GM23248 (cell line): ENCODE measurements around the gene C16orf54. TPM values are rescaled to one million over a fixed set of nuclear protein-coding genes. Genes with fewer than 3 reads are reported as not detected.
A peak's percentile ranks its signal among the peaks of the same experiment; 100 is the strongest.
"Not testable (repeated sequence)": the region's sequence is repeated elsewhere in the genome, so short reads cannot be mapped to it uniquely, and the experiment has no call there.

ENCODE experiments used
- DNase-seq: peaks from one replicate; pipeline ENCODE4 v3.0.0-alpha.2; 2015
- H2AFZ ChIP-seq: fragments of 200-600 bp; sonication (generic); 2 replicates; pipeline ENCODE4 v1.6.1; 2016; ENCODE audit warnings: antibody characterized with exemption
- H3F3A ChIP-seq: fragments of 200-600 bp; sonication (generic); 2 replicates; pipeline ENCODE4 v1.6.1; 2016; ENCODE audit warnings: mild to moderate bottlenecking, antibody characterized with exemption, mixed run types; ENCODE audit not compliant: insufficient read depth
- H3K27ac ChIP-seq: fragments of 200-600 bp; sonication (generic); 2 replicates; pipeline ENCODE4 v1.5.1; 2016; ENCODE audit warnings: mild to moderate bottlenecking
- H3K27me3 ChIP-seq: fragments of 200-600 bp; sonication (generic); replicated peaks from 2 replicates; pipeline ENCODE4 v1.6.1; 2016; ENCODE audit warnings: mild to moderate bottlenecking; ENCODE audit not compliant: insufficient read depth
- H3K36me3 ChIP-seq: fragments of 200-600 bp; sonication (generic); 2 replicates; pipeline ENCODE4 v1.6.1; 2016; ENCODE audit warnings: low read depth, mild to moderate bottlenecking
- H3K4me1 ChIP-seq: fragments of 200-600 bp; sonication (generic); 2 replicates; pipeline ENCODE4 v1.6.1; 2016; ENCODE audit warnings: mild to moderate bottlenecking; ENCODE audit not compliant: insufficient read depth
- H3K4me2 ChIP-seq: fragments of 200-600 bp; sonication (generic); one replicate; pipeline ENCODE4 v1.6.1; 2016; ENCODE audit warnings: mild to moderate bottlenecking; ENCODE audit not compliant: unreplicated experiment
- H3K4me3 ChIP-seq: fragments of 200-600 bp; sonication (generic); 2 replicates; pipeline ENCODE4 v1.5.1; 2016; ENCODE audit warnings: mild to moderate bottlenecking
- H3K79me2 ChIP-seq: fragments of 200-600 bp; sonication (generic); 2 replicates; pipeline ENCODE4 v1.6.1; 2016; ENCODE audit warnings: mild to moderate bottlenecking; ENCODE audit not compliant: insufficient read depth
- H3K9ac ChIP-seq: fragments of 200-600 bp; sonication (generic); 2 replicates; pipeline ENCODE4 v1.6.1; 2016; ENCODE audit warnings: mild to moderate bottlenecking
- H3K9me2 ChIP-seq: fragments of 200-600 bp; sonication (generic); 2 replicates; pipeline ENCODE4 v1.6.1; 2016; ENCODE audit warnings: mixed run types, mild to moderate bottlenecking, moderate library complexity; ENCODE audit not compliant: insufficient read depth
- H3K9me3 ChIP-seq: fragments of 200-600 bp; sonication (generic); one replicate; pipeline ENCODE4 v1.6.1; 2017; ENCODE audit warnings: low read depth
- H4K20me1 ChIP-seq: fragments of 200-600 bp; sonication (generic); 2 replicates; pipeline ENCODE4 v1.6.0; 2016; ENCODE audit not compliant: insufficient read depth
- EZH2 ChIP-seq: fragments of 200-600 bp; sonication (generic); IDR thresholded peaks from 2 replicates; pipeline ENCODE4 v1.6.1; 2018; ENCODE audit warnings: antibody characterized with exemption, mild to moderate bottlenecking; ENCODE audit not compliant: insufficient read depth, poor library complexity, severe bottlenecking
- EZH2phosphoT487 ChIP-seq: fragments of 200-600 bp; sonication (generic); IDR thresholded peaks from 2 replicates; pipeline ENCODE4 v1.6.1; 2018; ENCODE audit warnings: antibody characterized with exemption, moderate library complexity, mild to moderate bottlenecking, low read depth; ENCODE audit not compliant: insufficient read depth
- WGBS, 2 experiments: methylation state at CpG; one replicate each; pipeline ENCODE4 v1.1.6; 2015 to 2017; ENCODE audit warnings: low lambda C conversion rate in 2 of 2, low coverage in 1 of 2; ENCODE audit errors: missing lambda C conversion rate in 2 of 2; 5-methylcytosine and 5-hydroxymethylcytosine counted together
- in situ Hi-C: fragments of 300-500 bp; cut with MboI; formaldehyde crosslinking; loops from 2 replicates; pipeline ENCODE4 v1.15.0; 2020
- polyA plus RNA-seq: library from polyadenylated mRNA; unstranded; fragments of >200 nt; fragmentation: Nextera tagmentation; extraction: Ambion mirVana; gene quantifications from 2 replicates; pipeline ENCODE4 v1.2.1, GENCODE V29; 2016
- total RNA-seq: library from RNA; depleted of rRNA; stranded (reverse); fragments of >200 nt; shearing (Covaris generic); gene quantifications from 2 replicates; pipeline ENCODE4 v1.2.3, GENCODE V29; 2014; rRNA removed

The C16orf54 gene
- total RNA-seq: not detected in 2 replicates
- polyA plus RNA-seq: not detected in 2 replicates

GRCh38 chr16:29745853-29746345, at the start of gene C16orf54:
C16orf54 (minus strand) TSS chr16:29745990; CDS start chr16:29744951, 1,039 bp downstream.
- TF ChIP-seq EZH2: no peak
- TF ChIP-seq EZH2phosphoT487: no peak
- Histone ChIP-seq H3K36me3 (no peaks in the 10 kb centered on the region), H4K20me1 (no peaks in the 10 kb centered on the region), H3F3A (no peaks in the 10 kb centered on the region), H3K4me3 (no peak within 1 kb of the TSS), H3K79me2 (no peaks in the 10 kb centered on the region), H3K4me2 (no peak within 1 kb of the TSS), H3K4me1 (no peaks in the 10 kb centered on the region), H3K9me2 (no peaks in the 10 kb centered on the region), H3K9me3 (no peaks in the 10 kb centered on the region), H3K27me3 (peaks cover 8% of the 10 kb centered on the region; the same call in 1 of the 2 replicates), H3K9ac (no peak within 1 kb of the TSS), H2AFZ (no peak within 1 kb of the TSS), H3K27ac (no peak within 1 kb of the TSS)
- in situ Hi-C loops: no loop called here
- DNase-seq: no peak
- WGBS, 2 experiments: 78 to 80% methylated on average over 12 of the region's 12 CpGs

GRCh38 chr16:29794231-29794710, 48.5 kb upstream of the C16orf54 start:
- in situ Hi-C loops: no loop called here
- H3K36me3 ChIP-seq: no peaks in the 10 kb centered on the region; the same call in 1 of the 2 replicates

GRCh38 chr16:29793153-29793552, 47.4 kb upstream of the C16orf54 start:
- H3K9me3 ChIP-seq, H3K27me3 ChIP-seq, H4K20me1 ChIP-seq, H3K9me2 ChIP-seq, DNase-seq, H2AFZ ChIP-seq, H3K4me2 ChIP-seq, in situ Hi-C loops, H3K36me3 ChIP-seq, H3K27ac ChIP-seq, H3K9ac ChIP-seq, H3F3A ChIP-seq, H3K4me3 ChIP-seq, H3K4me1 ChIP-seq: not testable (repeated sequence)
- 90 to 92% methylated on average over 18 of the region's 18 CpGs for WGBS, 2 experiments
- peaks cover 70% of the 10 kb centered on the region for H3K79me2 ChIP-seq

More at GRCh38 chr16:29794231-29794710, 48.5 kb upstream of the C16orf54 start:
- Histone ChIP-seq H3K9me2 (no peaks in the 10 kb centered on the region), H3K27me3 (no peaks in the 10 kb centered on the region), H3K4me1 (0 out of 2 replicates have a peak, but pooled peaks cover 9% of the 10 kb centered on the region), H3K27ac (no peak overlapping the region), H3F3A (peaks cover 5% of the 10 kb centered on the region; the same call in 1 of the 2 replicates), H4K20me1 (no peaks in the 10 kb centered on the region), H3K4me2 (no peak overlapping the region), H3K9me3 (no peaks in the 10 kb centered on the region), H3K9ac (no peak overlapping the region), H3K4me3 (no peak overlapping the region), H2AFZ (no peak overlapping the region), H3K79me2 (peaks cover 70% of the 10 kb centered on the region)
- WGBS, 2 experiments: 96 to 100% methylated on average over 3 of the region's 3 CpGs
- DNase-seq: no peak
- TF ChIP-seq EZH2 (no peak), EZH2phosphoT487 (no peak)

GRCh38 chr16:29791845-29792807, 46.3 kb upstream of the C16orf54 start:
- Histone ChIP-seq H3K9me3 (no peaks in the 10 kb centered on the region), H3F3A (peaks cover 5% of the 10 kb centered on the region; the same call in 1 of the 2 replicates), H2AFZ (peak overlapping the region; percentile 94), H3K4me3 (peak overlapping the region; percentile 84), H3K27me3 (no peaks in the 10 kb centered on the region), H3K4me1 (0 out of 2 replicates have a peak, but pooled peaks cover 9% of the 10 kb centered on the region), H3K79me2 (peaks cover 65% of the 10 kb centered on the region), H3K9ac (peak overlapping the region; percentile 86; the same call in 1 of the 2 replicates), H3K9me2 (no peaks in the 10 kb centered on the region), H3K36me3 (no peaks in the 10 kb centered on the region), H3K27ac (no peak overlapping the region), H3K4me2 (peak overlapping the region; percentile 79), H4K20me1 (no peaks in the 10 kb centered on the region)
- in situ Hi-C loops: no loop called here
- no peak for DNase-seq
- 84 to 86% methylated on average over 9 of the region's 9 CpGs for WGBS, 2 experiments
- TF ChIP-seq EZH2 (no peak), EZH2phosphoT487 (no peak)
